HuH-7 (cell line): ENCODE measurements around the gene TUNAR.
"Not testable (repeated sequence)": the region's sequence is repeated elsewhere in the genome, so short reads cannot be mapped to it uniquely, and the experiment has no call there.

ENCODE experiments used
- DNase-seq: peaks from one replicate; pipeline ENCODE4 v3.0.0; 2011; ENCODE audit warnings: low spot score

Gene TUNAR

GRCh38 chr14:95918466-95918865 lies 41.8 kb downstream of the TUNAR start:
- DNase-seq: no peak

GRCh38 chr14:95920769-95921438 lies 44.3 kb downstream of the TUNAR start:
- no peak for DNase-seq

- DNase-seq: no peak
These were observed 45.4 kb downstream of the TUNAR start for GRCh38 chr14:95922080-95922479.

GRCh38 chr14:95928751-95929150 lies 52.1 kb downstream of the TUNAR start:
- no peak for DNase-seq

- DNase-seq: no peak
These were observed 54.8 kb downstream of the TUNAR start for GRCh38 chr14:95931384-95931783.

- no peak for DNase-seq
These were observed 58.7 kb downstream of the TUNAR start for GRCh38 chr14:95935228-95935822.

GRCh38 chr14:95936041-95936440 lies 59.4 kb downstream of the TUNAR start:
- no peak for DNase-seq

GRCh38 chr14:95939335-95939734 lies 62.7 kb downstream of the TUNAR start:
- no peak for DNase-seq

- DNase-seq: no peak
These were observed 65.3 kb downstream of the TUNAR start for GRCh38 chr14:95941897-95942296.

GRCh38 chr14:95943699-95944098 lies 67.1 kb downstream of the TUNAR start:
- no peak for DNase-seq

GRCh38 chr14:95944462-95944861 lies 67.8 kb downstream of the TUNAR start:
- no peak for DNase-seq

GRCh38 chr14:95946867-95947266 lies 70.2 kb downstream of the TUNAR start:
- DNase-seq: no peak

- DNase-seq: no peak
These were observed 71.9 kb downstream of the TUNAR start for GRCh38 chr14:95948558-95948981.

- no peak for DNase-seq
These were observed 74.7 kb downstream of the TUNAR start for GRCh38 chr14:95951359-95951758.

GRCh38 chr14:95953111-95953724 lies 76.6 kb downstream of the TUNAR start:
- no peak for DNase-seq

GRCh38 chr14:95956601-95957460 lies 80.2 kb downstream of the TUNAR start:
- DNase-seq: no peak

- DNase-seq: no peak
These were observed 81.5 kb downstream of the TUNAR start for GRCh38 chr14:95958105-95958504.

GRCh38 chr14:95959317-95959716 lies 82.7 kb downstream of the TUNAR start:
- no peak for DNase-seq

GRCh38 chr14:95961481-95961880 lies 84.8 kb downstream of the TUNAR start:
- DNase-seq: no peak

GRCh38 chr14:95964901-95965300 lies 88.3 kb downstream of the TUNAR start:
- DNase-seq: no peak

GRCh38 chr14:95968048-95968447 lies 91.4 kb downstream of the TUNAR start:
- DNase-seq: not testable (repeated sequence)
